ENCODE data around the gene TMPRSS11A.

Gene TMPRSS11A

GRCh38 chr4:67918428-67918827 is 44.9 kb downstream of the TMPRSS11A start:
- Histone ChIP-seq H3K27ac (ENCODE audit: low read length) (no peak overlapping the region), H3K36me3 (replicated peaks; ENCODE audit: insufficient read depth, low read length) (no peaks in the 10 kb centered on the region), H3K9me2 (replicated peaks; ENCODE audit: insufficient read depth, low read length) (no peaks in the 10 kb centered on the region; the same call in 1 of the 2 replicates), H3K4me2 (ENCODE audit: low read depth, low read length) (no peak overlapping the region), H3K27me3 (replicated peaks; ENCODE audit: insufficient read depth, low read length) (no peaks in the 10 kb centered on the region), H3K9me3 (replicated peaks; ENCODE audit: insufficient read depth, low read length) (no peaks in the 10 kb centered on the region), H3F3A (ENCODE audit: insufficient read depth, low read length) (no peaks in the 10 kb centered on the region), H2AFZ (ENCODE audit: low read length) (no peak overlapping the region), H3K9ac (ENCODE audit: low read length) (no peak overlapping the region), H3K4me1 (ENCODE audit: low read length) (no peaks in the 10 kb centered on the region), H3K4me3 (ENCODE audit: low read length) (no peak overlapping the region), H4K20me1 (ENCODE audit: insufficient read depth, low read length) (no peaks in the 10 kb centered on the region), H3K79me2 (ENCODE audit: low read length) (no peaks in the 10 kb centered on the region)
- DNase-seq = no peak
- TF ChIP-seq EZH2 (optimal IDR thresholded peaks at IDR 0.05; ENCODE audit: low read depth, low read length) = no peak
- peak; percentile 79 for TF ChIP-seq CTCF (IDR thresholded peaks at IDR 0.05; ENCODE audit: low read length)

- Histone ChIP-seq H2AFZ (ENCODE audit: low read length) (no peak overlapping the region), H3K9ac (ENCODE audit: low read length) (no peak overlapping the region), H3K27ac (ENCODE audit: low read length) (no peak overlapping the region), H3K4me1 (ENCODE audit: low read length) (no peaks in the 10 kb centered on the region), H3F3A (ENCODE audit: insufficient read depth, low read length) (no peaks in the 10 kb centered on the region), H3K4me3 (ENCODE audit: low read length) (no peak overlapping the region), H3K4me2 (ENCODE audit: low read depth, low read length) (no peak overlapping the region), H4K20me1 (ENCODE audit: insufficient read depth, low read length) (no peaks in the 10 kb centered on the region), H3K9me2 (replicated peaks; ENCODE audit: insufficient read depth, low read length) (no peaks in the 10 kb centered on the region; the same call in 1 of the 2 replicates), H3K79me2 (ENCODE audit: low read length) (no peaks in the 10 kb centered on the region), H3K36me3 (replicated peaks; ENCODE audit: insufficient read depth, low read length) (no peaks in the 10 kb centered on the region), H3K27me3 (replicated peaks; ENCODE audit: insufficient read depth, low read length) (no peaks in the 10 kb centered on the region), H3K9me3 (replicated peaks; ENCODE audit: insufficient read depth, low read length) (no peaks in the 10 kb centered on the region)
- TF ChIP-seq CTCF (IDR thresholded peaks at IDR 0.05; ENCODE audit: low read length) = no peak
- TF ChIP-seq EZH2 (optimal IDR thresholded peaks at IDR 0.05; ENCODE audit: low read depth, low read length) = no peak
- no peak for TF ChIP-seq EZH2phosphoT487 (IDR thresholded peaks at IDR 0.05; ENCODE audit: low read length)
- no peak for DNase-seq
Measured at GRCh38 chr4:67915400-67915966, 47.8 kb downstream of the TMPRSS11A start.

DNA sequence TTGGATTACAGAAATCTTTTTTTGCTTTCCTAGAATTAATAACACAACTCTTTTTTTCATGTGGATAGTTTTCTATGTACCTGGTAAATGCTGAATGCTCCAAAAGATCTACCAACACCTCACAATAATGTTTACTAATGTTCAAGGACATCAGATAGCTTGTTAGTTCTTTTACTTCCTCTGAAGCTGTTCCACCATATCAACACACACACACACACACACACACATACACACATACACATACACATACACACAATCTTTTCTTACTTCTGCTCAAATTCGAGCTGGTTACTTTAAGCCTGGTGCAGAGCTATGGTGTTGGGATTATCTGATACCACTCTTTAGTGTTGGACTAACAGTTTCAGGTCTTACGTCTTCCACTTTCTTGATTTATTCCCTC is 51.2 kb downstream of the TMPRSS11A start:
- Histone ChIP-seq H3F3A (ENCODE audit: insufficient read depth, low read length) (no peaks in the 10 kb centered on the region), H3K36me3 (replicated peaks; ENCODE audit: insufficient read depth, low read length) (no peaks in the 10 kb centered on the region)

More for the DNA sequence above, 51.2 kb downstream of the TMPRSS11A start:
- Histone ChIP-seq H3K4me2 (ENCODE audit: low read depth, low read length) (no peak overlapping the region), H3K27me3 (replicated peaks; ENCODE audit: insufficient read depth, low read length) (no peaks in the 10 kb centered on the region), H2AFZ (ENCODE audit: low read length) (no peak overlapping the region), H4K20me1 (ENCODE audit: insufficient read depth, low read length) (no peaks in the 10 kb centered on the region), H3K9me3 (replicated peaks; ENCODE audit: insufficient read depth, low read length) (no peaks in the 10 kb centered on the region), H3K9me2 (replicated peaks; ENCODE audit: insufficient read depth, low read length) (no peaks in the 10 kb centered on the region), H3K4me1 (ENCODE audit: low read length) (no peaks in the 10 kb centered on the region), H3K79me2 (ENCODE audit: low read length) (no peaks in the 10 kb centered on the region), H3K9ac (ENCODE audit: low read length) (no peak overlapping the region), H3K27ac (ENCODE audit: low read length) (no peak overlapping the region), H3K4me3 (ENCODE audit: low read length) (no peak overlapping the region)
- no peak for DNase-seq
- TF ChIP-seq EZH2 (optimal IDR thresholded peaks at IDR 0.05; ENCODE audit: low read depth, low read length) = no peak
- TF ChIP-seq CTCF (IDR thresholded peaks at IDR 0.05; ENCODE audit: low read length) = no peak
- TF ChIP-seq EZH2phosphoT487 (IDR thresholded peaks at IDR 0.05; ENCODE audit: low read length) = no peak
